SIG-M5 treated with dmso at 0.1 percent for 504 hours (cell line): ENCODE data around the gene PPM1J.
"Not testable (repeated sequence)": the region's sequence is repeated elsewhere in the genome, so short reads cannot be mapped to it uniquely, and the experiment has no call there.

Experiments used
- DNase-seq: peaks from one replicate; lab custom pipeline; 2025; ENCODE audit not compliant: unreplicated experiment; lab: John Stamatoyannopoulos, UW

The PPM1J gene

GRCh38 chr1:112722601-112723510 is 7.7 kb upstream of the PPM1J start:
- peak; percentile 23 for DNase-seq

- DNase-seq = no peak
Observed at GRCh38 chr1:112721966-112722524, 6.9 kb upstream of the PPM1J start.

- DNase-seq = not testable (repeated sequence)
Observed at GRCh38 chr1:112721294-112721693, 6.2 kb upstream of the PPM1J start.

- DNase-seq = no peak
Observed at GRCh38 chr1:112720800-112721199, 5.7 kb upstream of the PPM1J start.

GRCh38 chr1:112719706-112720105 is 4.6 kb upstream of the PPM1J start:
- DNase-seq = no peak

GRCh38 chr1:112718691-112719418 is 3.7 kb upstream of the PPM1J start:
- DNase-seq = peak; percentile 57

- no peak for DNase-seq
Observed at GRCh38 chr1:112717263-112717873, 2.2 kb upstream of the PPM1J start.

- peak; percentile 72 for DNase-seq
Observed at GRCh38 chr1:112716133-112716720, 1.1 kb upstream of the PPM1J start.

GRCh38 chr1:112714313-112715263 is 544 bp downstream of the PPM1J start:
- DNase-seq = no peak

GRCh38 chr1:112713466-112714312 is 1.4 kb downstream of the PPM1J start:
- DNase-seq = peak; percentile 80

- DNase-seq = no peak
Observed at GRCh38 chr1:112712701-112713128, 2.4 kb downstream of the PPM1J start.

- no peak for DNase-seq
Observed at GRCh38 chr1:112712191-112712590, 2.9 kb downstream of the PPM1J start.

- DNase-seq = no peak
Observed at GRCh38 chr1:112711670-112712069, 3.5 kb downstream of the PPM1J start.

GRCh38 chr1:112711041-112711440 is 4.1 kb downstream of the PPM1J start:
- no peak for DNase-seq

- DNase-seq = no peak
Observed at GRCh38 chr1:112710586-112710985, 4.5 kb downstream of the PPM1J start.

- no peak for DNase-seq
Observed at GRCh38 chr1:112710159-112710558, 5.0 kb downstream of the PPM1J start.

- DNase-seq = no peak
Observed at GRCh38 chr1:112708489-112708888, 6.6 kb downstream of the PPM1J start.

- DNase-seq = no peak
Observed at GRCh38 chr1:112708002-112708448, 7.1 kb downstream of the PPM1J start.
